Large intestine (tissue), 3 donors: ENCODE measurements around the gene ENDOD1. TPM values are rescaled to one million over a fixed set of nuclear protein-coding genes. Genes with fewer than 3 reads are reported as not detected.

ENCODE experiments used
- DNase-seq, 2 donors: peaks; one replicate each; pipeline versions ENCODE4 v3.0.0 to v3.0.0-alpha.2; 2013
- H3K27ac ChIP-seq: one replicate; pipeline ENCODE4 v1.5.1; 2013; ENCODE audit warnings: low read length
- H3K27me3 ChIP-seq: 2 replicates; pipeline ENCODE4 v1.6.1; 2013; ENCODE audit warnings: low read length; ENCODE audit not compliant: control insufficient read depth, insufficient read depth
- H3K36me3 ChIP-seq: 2 replicates; pipeline ENCODE4 v1.6.1; 2013; ENCODE audit warnings: low read length; ENCODE audit not compliant: control insufficient read depth, insufficient read depth
- H3K4me1 ChIP-seq: one replicate; pipeline ENCODE4 v1.6.1; 2013; ENCODE audit warnings: low read length; ENCODE audit not compliant: control insufficient read depth, insufficient read depth
- H3K4me3 ChIP-seq: one replicate; pipeline ENCODE4 v1.5.1; 2013; ENCODE audit warnings: low read length
- H3K9me3 ChIP-seq: one replicate; pipeline ENCODE4 v1.6.1; 2013; ENCODE audit warnings: mild to moderate bottlenecking, low read depth, low read length, moderate library complexity; ENCODE audit not compliant: control insufficient read depth
- WGBS: methylation state at CpG from one replicate; pipeline ENCODE4 v1.1.5; 2013; ENCODE audit warnings: low lambda C conversion rate; ENCODE audit not compliant: insufficient coverage; 5-methylcytosine and 5-hydroxymethylcytosine counted together
- polyA plus RNA-seq: library from polyadenylated mRNA; unstranded; fragments of 120-200 nt; gene quantifications from one replicate; pipeline ENCODE4 v1.2.1, GENCODE V29; 2013

The ENDOD1 gene
- polyA plus RNA-seq, 1 donor = 29.7 TPM

GRCh38 chr11:95138448-95138847 is 48.8 kb downstream of the ENDOD1 start:
- H3K36me3 ChIP-seq = peaks cover 3% of the 10 kb centered on the region
- peak in 1 of 2 donors; percentile 26 for DNase-seq

DNA sequence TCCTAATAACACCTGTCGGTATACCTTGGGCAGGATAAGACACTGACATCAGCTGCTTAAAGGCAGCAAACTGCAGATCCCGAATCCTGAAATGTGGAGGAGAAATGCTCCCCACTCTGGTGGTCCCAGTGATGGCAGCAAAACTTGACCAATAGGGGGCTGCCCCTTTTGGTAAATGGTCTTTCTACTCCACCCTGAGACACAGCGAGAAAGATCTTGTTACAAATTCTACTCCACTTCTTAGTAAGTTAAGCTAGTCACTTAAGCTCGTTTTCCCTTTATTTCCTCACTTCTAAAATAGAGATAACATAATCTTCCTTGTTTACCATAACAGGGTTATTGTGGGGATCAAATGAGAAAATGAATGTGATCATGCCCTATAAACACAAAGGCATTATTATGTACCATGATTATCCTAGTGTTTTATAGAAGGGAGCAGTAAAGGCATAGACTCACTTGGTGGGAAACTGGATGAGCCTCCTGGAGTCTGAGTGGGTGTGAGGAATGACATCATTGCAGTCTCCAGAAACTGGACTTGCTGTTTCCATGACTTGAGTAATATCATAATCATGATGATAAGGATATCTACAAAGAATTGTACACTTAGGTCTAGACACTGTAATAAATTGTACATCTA is 50.9 kb downstream of the ENDOD1 start:
- peak overlapping the region; percentile 38 for H3K27ac ChIP-seq
- no peaks in the 10 kb centered on the region for H3K36me3 ChIP-seq
- 60% methylated on average over 2 of the region's 4 CpGs for WGBS
- no peak overlapping the region for H3K4me3 ChIP-seq
- peak; percentile 55 to 80 for DNase-seq
- H3K27me3 ChIP-seq = no peaks in the 10 kb centered on the region
- peaks cover 4% of the 10 kb centered on the region for H3K4me1 ChIP-seq
- no peaks in the 10 kb centered on the region for H3K9me3 ChIP-seq

More at GRCh38 chr11:95138448-95138847, 48.8 kb downstream of the ENDOD1 start:
- no peak overlapping the region for H3K27ac ChIP-seq
- H3K4me3 ChIP-seq = no peak overlapping the region
- H3K9me3 ChIP-seq = no peaks in the 10 kb centered on the region
- WGBS = 57% methylated on average over 1 of the region's 2 CpGs
- peaks cover 4% of the 10 kb centered on the region for H3K4me1 ChIP-seq
- no peaks in the 10 kb centered on the region for H3K27me3 ChIP-seq

- Histone ChIP-seq H3K27me3 (no peaks in the 10 kb centered on the region), H3K9me3 (no peaks in the 10 kb centered on the region), H3K27ac (no peak overlapping the region), H3K36me3 (no peaks in the 10 kb centered on the region), H3K4me1 (peaks cover 8% of the 10 kb centered on the region), H3K4me3 (no peak overlapping the region)
- no CpG with 5 or more reads among the region's 2 CpGs for WGBS
- no peak for DNase-seq
Measured at GRCh38 chr11:95142431-95142830, 52.8 kb downstream of the ENDOD1 start.

DNA sequence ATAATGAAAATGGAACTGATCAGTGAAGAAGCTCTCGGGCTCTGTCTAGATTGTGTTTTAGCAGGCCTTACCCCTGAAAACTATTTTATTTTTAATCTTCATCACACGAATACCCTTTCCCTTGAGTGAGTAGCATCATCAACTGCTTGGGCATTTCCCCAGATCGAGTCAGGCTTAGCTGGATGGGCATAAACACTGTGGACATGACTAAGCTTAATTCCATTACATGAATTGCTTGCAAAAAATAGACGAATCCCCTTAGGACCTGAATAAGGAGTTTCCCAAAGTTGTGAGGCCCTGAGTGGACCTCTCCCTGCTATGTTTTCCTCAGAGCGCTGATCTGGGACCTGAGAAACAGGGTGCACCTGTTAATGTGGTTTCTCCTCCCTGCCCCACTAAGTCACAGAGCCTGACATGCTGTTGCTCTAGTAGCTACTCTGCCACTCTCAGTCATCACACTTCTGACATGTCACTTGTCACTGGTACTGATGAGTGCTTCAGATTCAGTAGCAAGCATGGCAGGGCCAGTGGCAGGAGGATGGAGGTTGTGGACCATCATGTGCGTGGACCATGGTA is 53.5 kb downstream of the ENDOD1 start:
- 80% methylated on average over 1 of the region's 6 CpGs for WGBS
- peaks cover 8% of the 10 kb centered on the region for H3K4me1 ChIP-seq
- H3K9me3 ChIP-seq = no peaks in the 10 kb centered on the region
- H3K36me3 ChIP-seq = no peaks in the 10 kb centered on the region
- no peak overlapping the region for H3K27ac ChIP-seq
- no peak for DNase-seq
- H3K27me3 ChIP-seq = no peaks in the 10 kb centered on the region
- H3K4me3 ChIP-seq = no peak overlapping the region

- no peak overlapping the region for H3K27ac ChIP-seq
- H3K36me3 ChIP-seq = no peaks in the 10 kb centered on the region
- peaks cover 8% of the 10 kb centered on the region for H3K4me1 ChIP-seq
- DNase-seq = no peak
- no peaks in the 10 kb centered on the region for H3K27me3 ChIP-seq
- no CpG with 5 or more reads among the region's 7 CpGs for WGBS
- no peaks in the 10 kb centered on the region for H3K9me3 ChIP-seq
- H3K4me3 ChIP-seq = no peak overlapping the region
Measured at GRCh38 chr11:95144313-95145235, 54.9 kb downstream of the ENDOD1 start.

GRCh38 chr11:95145430-95146060 is 55.9 kb downstream of the ENDOD1 start:
- H3K4me3 ChIP-seq = no peak overlapping the region
- no peaks in the 10 kb centered on the region for H3K9me3 ChIP-seq
- no peak overlapping the region for H3K27ac ChIP-seq
- no peaks in the 10 kb centered on the region for H3K27me3 ChIP-seq
- peaks cover 8% of the 10 kb centered on the region for H3K4me1 ChIP-seq
- WGBS = 92% methylated on average over 2 of the region's 4 CpGs
- no peaks in the 10 kb centered on the region for H3K36me3 ChIP-seq
- DNase-seq = no peak

GRCh38 chr11:95147364-95147905 is 57.8 kb downstream of the ENDOD1 start:
- H3K27ac ChIP-seq = peak overlapping the region; percentile 33
- no peaks in the 10 kb centered on the region for H3K27me3 ChIP-seq
- H3K36me3 ChIP-seq = no peaks in the 10 kb centered on the region
- no peak overlapping the region for H3K4me3 ChIP-seq
- no CpG with 5 or more reads among the region's 4 CpGs for WGBS
- peaks cover 8% of the 10 kb centered on the region for H3K4me1 ChIP-seq
- peak; percentile 70 to 83 for DNase-seq
- no peaks in the 10 kb centered on the region for H3K9me3 ChIP-seq

DNA sequence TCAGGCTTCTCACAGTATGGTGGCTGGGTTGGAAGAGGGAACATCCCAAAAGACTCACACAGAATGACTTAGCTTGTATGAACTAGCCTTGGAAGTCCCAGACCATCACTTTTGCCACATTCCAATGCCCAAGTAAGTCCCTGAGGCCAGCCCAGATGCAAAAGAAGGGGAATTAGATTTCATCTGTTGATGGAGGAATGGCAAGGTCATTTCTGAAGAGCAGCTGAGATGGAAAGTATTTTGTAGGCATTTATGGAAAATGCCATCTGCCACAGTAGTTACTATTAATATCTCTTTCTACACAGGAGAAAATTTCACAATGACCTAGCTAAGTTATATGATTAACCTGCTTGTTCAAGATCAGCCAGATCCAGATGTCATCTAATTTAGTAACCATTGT is 58.8 kb downstream of the ENDOD1 start:
- H3K27me3 ChIP-seq = no peaks in the 10 kb centered on the region
- H3K4me3 ChIP-seq = no peak overlapping the region
- H3K9me3 ChIP-seq = no peaks in the 10 kb centered on the region
- H3K36me3 ChIP-seq = no peaks in the 10 kb centered on the region
- H3K4me1 ChIP-seq = peaks cover 8% of the 10 kb centered on the region
- no peak for DNase-seq
- H3K27ac ChIP-seq = no peak overlapping the region

GRCh38 chr11:95148938-95149337 is 59.3 kb downstream of the ENDOD1 start:
- no CpG with 5 or more reads among the region's 2 CpGs for WGBS
- no peak overlapping the region for H3K27ac ChIP-seq
- no peaks in the 10 kb centered on the region for H3K27me3 ChIP-seq
- no peaks in the 10 kb centered on the region for H3K9me3 ChIP-seq
- H3K4me3 ChIP-seq = no peak overlapping the region
- H3K36me3 ChIP-seq = no peaks in the 10 kb centered on the region
- H3K4me1 ChIP-seq = peaks cover 8% of the 10 kb centered on the region
- no peak for DNase-seq
